LNCaP clone FGC (cell line): ENCODE data around the gene TFDP2.

Experiments
- DNase-seq: peaks from one replicate; pipeline ENCODE4 v3.0.0-alpha.2; 2011; ENCODE audit warnings: low read depth
- H3K4me3 ChIP-seq: 2 replicates; pipeline ENCODE4 v1.5.1; 2011; ENCODE audit warnings: mild to moderate bottlenecking, low read depth, low read length, control low read depth
- TF ChIP-seq, protein P1 (sequence below): IDR thresholded peaks from 2 replicates; pipeline ENCODE4 v1.5.1; 2012; ENCODE audit warnings: mild to moderate bottlenecking; ENCODE audit not compliant: control insufficient read depth, insufficient read depth; ENCODE audit errors: extremely low read depth

The TFDP2 gene

DNA sequence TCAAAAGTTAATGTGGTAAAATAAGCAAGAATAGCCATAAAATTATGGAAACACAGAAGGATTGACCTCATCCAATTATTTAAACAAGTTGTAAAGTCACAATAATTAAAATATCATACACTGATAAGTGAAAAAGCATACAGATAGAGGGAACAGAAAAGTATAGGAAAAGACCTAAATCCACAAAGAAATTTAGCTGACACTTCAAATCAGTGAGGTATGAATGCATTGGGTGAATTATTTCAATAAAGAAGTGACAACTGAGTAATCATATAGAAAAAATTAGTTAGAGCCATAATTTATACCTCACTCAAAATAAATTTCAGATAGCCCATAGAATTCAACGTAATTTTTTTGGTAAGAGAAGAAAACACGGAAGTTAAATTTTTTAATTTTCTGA, 25.1 kb downstream of the TFDP2 start:
- no peak overlapping the region for H3K4me3 ChIP-seq
- DNase-seq: no peak
- TF ChIP-seq, protein P1, sequence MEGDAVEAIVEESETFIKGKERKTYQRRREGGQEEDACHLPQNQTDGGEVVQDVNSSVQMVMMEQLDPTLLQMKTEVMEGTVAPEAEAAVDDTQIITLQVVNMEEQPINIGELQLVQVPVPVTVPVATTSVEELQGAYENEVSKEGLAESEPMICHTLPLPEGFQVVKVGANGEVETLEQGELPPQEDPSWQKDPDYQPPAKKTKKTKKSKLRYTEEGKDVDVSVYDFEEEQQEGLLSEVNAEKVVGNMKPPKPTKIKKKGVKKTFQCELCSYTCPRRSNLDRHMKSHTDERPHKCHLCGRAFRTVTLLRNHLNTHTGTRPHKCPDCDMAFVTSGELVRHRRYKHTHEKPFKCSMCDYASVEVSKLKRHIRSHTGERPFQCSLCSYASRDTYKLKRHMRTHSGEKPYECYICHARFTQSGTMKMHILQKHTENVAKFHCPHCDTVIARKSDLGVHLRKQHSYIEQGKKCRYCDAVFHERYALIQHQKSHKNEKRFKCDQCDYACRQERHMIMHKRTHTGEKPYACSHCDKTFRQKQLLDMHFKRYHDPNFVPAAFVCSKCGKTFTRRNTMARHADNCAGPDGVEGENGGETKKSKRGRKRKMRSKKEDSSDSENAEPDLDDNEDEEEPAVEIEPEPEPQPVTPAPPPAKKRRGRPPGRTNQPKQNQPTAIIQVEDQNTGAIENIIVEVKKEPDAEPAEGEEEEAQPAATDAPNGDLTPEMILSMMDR: no peak

DNA sequence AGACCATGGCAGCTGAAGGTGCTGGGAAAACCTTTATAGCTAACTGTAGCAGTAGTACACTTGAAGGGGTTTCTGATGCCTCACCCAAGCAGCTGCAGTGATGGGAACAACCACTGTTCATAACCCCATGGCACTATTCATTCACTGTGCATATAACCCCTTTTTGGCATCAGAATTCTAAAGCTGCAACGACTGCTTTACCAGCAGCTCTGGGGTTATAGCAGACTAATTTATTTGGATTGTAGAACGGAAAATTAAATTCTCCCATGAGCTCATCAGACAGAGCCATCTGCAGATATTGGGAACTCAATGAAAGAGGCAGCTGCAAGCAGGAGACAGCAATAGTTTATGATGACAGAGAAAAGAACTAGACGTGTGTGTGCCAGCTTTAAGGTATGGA, 28.6 kb downstream of the TFDP2 start:
- TF ChIP-seq, protein P1: no peak
- H3K4me3 ChIP-seq: no peak overlapping the region
- DNase-seq: no peak

DNA sequence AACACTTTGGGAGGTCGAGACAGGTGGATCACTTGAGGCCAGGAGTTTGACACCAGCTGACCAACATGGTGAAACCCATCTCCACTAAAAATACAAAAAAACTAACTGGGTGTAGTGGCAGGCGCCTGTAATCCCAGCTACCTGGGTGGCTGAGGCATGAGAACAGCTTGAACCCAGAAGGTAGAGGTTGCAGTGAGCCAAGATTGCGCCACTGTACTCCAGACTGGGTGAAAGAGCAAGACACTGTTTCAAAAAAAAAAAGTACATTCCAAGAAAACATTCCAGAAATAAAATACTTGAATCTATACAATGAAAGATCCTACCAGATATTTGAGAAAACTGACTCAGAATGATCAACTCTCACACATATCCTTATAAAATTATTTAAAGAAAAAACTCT, 30.4 kb downstream of the TFDP2 start:
- no peak for DNase-seq
- H3K4me3 ChIP-seq: no peak overlapping the region
- TF ChIP-seq, protein P1: no peak

DNA sequence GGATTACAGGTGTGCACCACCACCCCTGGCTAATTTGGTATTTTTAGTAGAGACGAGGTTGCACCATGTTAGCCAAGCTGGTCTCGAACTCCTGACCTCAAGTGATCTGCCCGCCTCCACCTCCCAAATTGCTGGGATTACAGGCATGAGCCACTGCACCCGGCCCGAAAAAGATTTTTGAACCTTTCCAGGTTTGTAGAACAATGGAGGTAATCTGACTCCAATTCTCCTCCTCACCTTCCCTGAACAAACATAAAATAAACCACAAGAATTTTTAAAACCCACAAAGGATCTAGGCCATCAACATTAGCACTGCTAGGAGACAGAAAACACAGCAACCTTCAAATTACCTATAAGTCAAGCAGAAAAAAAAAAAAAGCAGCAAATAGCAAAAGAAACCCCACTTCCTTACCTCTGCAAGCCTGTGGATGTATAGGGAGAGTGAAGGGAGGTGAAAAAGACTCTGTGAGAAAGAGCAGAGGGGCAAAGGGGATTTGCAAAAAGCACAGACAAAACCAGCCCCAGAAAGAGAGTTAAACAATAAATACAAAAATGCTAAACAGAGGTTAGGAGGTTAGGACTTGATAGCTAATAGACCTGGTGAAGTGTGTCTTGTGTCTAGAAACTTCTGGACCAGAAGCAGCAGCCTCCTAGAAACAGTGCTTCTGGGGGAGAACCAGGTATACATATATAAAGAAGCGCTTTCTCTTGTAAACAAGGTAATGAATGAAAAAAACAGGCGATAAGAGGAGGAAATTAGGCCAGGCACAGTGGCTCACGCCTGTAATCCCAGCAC, 32.1 kb downstream of the TFDP2 start:
- H3K4me3 ChIP-seq: no peak overlapping the region
- DNase-seq: no peak
- TF ChIP-seq, protein P1: no peak

DNA sequence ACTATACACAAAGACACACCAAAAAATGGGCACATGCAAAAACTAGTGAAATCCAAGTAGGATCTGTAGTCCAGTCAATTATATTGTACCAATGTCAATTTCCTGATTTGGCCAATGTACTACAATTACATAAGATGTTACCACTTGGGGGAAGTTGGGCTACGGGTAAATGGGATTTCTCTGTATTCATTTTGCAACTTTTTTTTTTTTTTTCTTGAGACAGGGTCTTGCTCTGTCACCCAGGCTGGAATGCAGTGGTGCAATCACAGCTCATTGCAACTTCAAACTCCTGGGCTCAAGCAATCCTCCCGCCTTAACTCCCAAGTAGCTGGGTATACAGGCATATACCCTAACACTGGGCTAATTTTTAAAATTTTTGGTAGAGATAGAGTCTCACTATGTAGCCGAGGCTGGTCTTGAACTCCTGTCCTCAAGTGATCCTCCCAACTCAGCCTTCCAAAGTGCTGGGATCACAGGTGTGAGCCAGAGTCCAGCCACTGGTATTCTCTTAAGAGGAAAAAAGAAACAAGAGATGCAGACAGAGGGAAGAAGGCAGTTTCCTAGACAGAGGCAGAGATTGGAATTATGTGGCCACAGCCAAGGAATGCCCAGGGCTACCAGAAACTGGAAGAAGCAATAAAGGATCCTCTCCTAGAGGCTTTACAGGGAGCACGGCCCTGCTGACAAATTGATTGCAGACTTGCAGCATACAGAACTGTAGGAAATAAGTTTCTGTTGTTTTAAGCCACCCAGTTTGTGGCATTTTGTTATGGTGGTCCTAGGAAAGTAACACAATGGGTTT, 33.3 kb downstream of the TFDP2 start:
- no peak overlapping the region for H3K4me3 ChIP-seq
- DNase-seq: no peak
- TF ChIP-seq, protein P1: no peak

DNA sequence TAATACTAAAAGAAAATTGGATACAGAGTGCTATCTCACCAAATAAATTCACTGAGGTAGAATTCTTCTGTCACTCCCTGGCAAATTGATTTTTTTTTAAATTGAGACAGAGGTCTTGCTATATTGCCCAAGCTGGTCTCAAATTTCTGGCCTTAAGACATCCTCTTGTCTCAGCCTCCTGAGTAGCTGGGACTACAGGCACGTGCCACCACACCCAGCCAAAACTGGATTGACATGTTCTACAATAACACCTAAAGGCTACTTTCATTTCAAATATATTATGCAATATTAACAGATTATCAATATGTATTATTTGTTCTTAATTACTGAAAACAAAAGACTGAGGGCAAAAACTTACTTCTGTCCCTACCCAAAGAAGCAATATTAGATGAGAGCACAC, 36.7 kb downstream of the TFDP2 start:
- no peak overlapping the region for H3K4me3 ChIP-seq
- no peak for DNase-seq
- TF ChIP-seq, protein P1: no peak
